Bone marrow (tissue), 2 donors: ENCODE data around the gene PLN.

ENCODE experiments used
- DNase-seq, 2 donors: peaks; one replicate each; lab custom pipeline; 2025; lab: John Stamatoyannopoulos, UW

The PLN gene

GRCh38 chr6:118579786-118580185 is 31.7 kb downstream of the PLN start:
- no peak for DNase-seq

DNA sequence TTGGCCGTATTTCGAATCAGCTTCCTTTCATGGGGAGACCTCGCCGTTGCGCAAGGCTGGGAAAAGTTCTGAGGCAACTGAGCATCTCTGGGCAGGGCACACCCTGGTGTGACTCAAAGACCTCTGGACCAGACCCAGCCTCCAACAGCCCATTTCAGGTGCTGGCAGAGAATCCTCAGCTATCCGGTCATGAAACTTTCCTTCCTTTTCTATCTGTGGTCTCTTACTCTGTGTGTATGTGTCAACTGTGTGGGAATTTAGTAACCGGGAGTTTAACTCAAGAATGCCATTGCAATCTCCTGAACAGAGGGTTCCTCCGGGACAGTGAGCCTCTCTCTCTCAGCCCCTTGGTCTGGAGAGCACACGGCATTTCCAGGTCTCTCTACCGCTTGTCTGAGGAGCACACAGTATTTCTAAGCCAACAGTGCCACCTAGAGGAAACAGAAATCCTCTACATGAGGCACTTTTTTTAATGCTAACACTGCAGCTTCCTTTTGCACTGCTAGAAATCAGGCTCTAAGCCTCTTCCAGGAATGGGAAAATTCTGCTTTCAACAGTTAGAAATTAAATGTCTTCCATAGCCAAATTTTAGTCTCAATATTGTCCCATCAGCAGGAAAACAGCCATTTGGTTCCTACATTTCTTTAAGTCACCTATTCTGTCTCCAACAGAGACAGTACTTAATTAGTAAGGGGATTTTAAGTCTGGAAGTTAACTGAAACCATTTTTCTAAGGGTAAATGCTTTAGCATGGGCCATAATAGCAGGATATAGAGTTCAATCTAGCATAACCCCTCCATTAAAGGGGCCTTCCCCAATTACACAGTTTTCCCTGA is 32.7 kb downstream of the PLN start:
- peak in 1 of 2 donors; percentile 60 for DNase-seq

- DNase-seq = no peak
These were observed 33.4 kb downstream of the PLN start for GRCh38 chr6:118581489-118581959.

DNA sequence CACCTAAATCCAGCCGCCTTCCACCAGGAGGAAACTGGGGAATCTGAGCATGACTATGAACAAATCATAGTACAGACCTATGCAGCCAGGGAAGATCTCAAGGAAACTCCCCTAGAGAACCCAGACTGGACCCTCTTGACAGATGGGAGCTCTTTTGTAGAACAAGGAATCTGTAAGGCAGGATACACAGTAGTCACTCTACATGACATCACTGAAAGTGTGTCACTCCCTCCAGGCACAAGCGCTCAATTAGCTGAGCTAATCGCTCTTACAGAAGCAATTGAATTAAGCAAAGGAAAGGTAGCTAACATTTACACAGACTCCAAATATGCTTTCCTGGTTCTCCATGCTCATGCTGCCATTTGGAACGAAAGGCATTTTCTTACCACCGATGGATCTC is 36.8 kb downstream of the PLN start:
- DNase-seq = no peak

DNA sequence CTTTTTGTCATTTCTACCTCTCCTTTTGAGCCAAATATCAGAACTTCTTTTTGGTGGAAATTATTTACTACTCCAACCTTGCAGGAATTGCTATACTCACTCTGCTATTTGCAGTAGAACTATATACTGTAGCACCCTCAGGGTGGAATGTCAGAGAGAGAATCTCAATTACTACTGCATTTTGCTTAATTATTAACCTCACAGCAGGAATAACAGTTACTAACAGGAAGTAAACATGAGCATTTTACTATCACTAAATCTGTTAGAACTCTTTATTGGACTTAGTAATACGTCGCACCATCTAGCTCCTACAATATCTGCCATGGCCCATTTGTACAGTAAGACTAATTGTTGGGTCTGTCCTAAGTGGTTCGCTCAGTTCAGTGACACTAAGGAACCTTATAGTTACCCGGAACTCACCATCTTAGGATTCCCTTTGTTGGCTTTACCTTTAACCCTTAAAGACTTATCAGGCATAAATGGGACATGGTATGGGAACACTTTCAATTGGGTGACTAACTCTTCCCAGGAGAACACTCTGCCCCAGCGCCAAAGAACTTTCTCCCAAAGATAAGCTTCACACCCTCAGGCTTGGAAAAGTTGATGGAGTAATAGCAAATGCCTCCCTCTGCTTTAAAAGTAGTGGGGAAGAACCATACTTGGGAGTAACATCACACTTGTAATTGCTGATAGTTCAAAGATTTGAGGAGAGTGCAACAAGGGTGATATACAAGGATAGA is 38.8 kb downstream of the PLN start:
- no peak for DNase-seq

GRCh38 chr6:118588626-118589025 is 40.5 kb downstream of the PLN start:
- no peak for DNase-seq

GRCh38 chr6:118589186-118589585 is 41.1 kb downstream of the PLN start:
- DNase-seq = no peak

GRCh38 chr6:118589649-118590365 is 41.7 kb downstream of the PLN start:
- DNase-seq = no peak

DNA sequence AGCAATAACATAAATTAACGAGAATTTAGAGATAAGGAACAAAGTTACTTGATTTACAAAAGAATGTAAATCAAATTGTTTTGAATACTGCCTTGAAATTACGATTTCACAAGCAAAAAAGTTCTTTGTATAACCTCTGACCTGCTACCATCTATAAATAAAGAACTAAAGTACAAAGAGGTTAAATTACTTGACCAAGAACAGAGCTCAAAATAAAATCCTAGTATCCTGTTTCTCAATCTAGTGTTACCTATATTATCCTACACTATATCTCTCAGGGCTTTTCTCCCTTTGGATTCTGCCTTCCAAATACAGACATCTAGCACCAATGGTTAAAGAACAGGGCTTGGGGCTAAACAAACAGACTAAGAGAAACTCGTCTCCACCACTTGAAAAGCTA is 43.8 kb downstream of the PLN start:
- DNase-seq = no peak

- DNase-seq = no peak
These were observed 46.8 kb downstream of the PLN start for GRCh38 chr6:118594877-118595276.

GRCh38 chr6:118596774-118597320 is 48.8 kb downstream of the PLN start:
- DNase-seq = no peak

- no peak for DNase-seq
These were observed 49.5 kb downstream of the PLN start for GRCh38 chr6:118597636-118598035.

DNA sequence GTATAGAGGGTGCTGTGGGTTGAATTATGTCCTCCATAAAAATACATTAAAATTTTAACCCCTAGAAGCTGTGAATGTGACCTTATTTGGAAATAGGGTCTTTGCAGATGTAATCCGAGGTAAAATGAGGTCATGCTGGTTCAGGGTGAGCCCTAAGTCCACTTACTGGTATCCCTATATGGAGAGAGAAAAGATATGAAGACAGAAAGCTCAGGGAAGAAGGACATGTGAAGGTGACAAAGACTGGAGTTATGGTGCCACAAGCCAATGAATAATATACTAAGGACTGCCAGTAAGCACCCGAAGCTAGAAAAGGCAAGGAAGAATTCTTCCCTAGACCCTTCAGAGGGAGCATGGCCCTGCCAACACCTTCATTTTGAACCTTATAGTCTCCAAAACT is 50.2 kb downstream of the PLN start:
- DNase-seq = no peak

GRCh38 chr6:118602300-118602699 is 54.2 kb downstream of the PLN start:
- DNase-seq = no peak

DNA sequence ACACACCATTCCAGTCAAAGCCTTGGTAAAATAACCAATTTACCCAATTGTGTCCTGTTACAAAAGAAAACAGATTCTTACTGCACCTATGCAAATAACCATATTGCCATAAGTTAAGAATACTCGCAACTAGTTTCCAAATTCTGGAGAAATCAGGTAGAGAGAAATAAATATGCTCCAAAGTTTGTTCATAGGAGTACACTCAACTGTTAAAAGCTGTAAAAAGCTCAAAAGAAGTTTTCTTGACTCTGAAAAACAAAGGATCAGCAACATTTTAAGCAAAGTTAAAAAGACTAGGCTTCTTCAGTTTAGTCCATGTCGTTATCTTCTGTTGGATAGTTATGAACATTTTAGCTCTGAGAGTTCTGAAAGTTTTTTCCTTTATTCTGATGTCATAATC is 55.3 kb downstream of the PLN start:
- no peak for DNase-seq

DNA sequence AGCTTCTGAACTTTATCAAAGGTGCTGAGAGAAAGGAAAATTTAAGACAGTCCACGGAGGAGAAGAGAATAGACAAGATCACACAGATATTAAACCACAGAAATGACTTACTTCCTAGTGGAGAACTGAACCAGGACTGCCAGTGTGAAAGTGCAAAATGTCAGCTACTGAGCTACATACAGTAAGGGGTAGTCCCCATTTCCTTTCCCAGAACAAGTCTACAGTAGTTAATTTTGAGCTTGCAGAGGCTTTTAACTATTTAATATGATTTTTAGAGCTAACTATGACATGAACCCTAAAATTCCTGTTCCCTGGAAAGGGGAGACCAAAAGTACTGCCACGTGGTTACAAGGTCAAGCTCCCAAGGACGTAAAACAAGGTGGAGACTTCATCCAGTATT is 58.2 kb downstream of the PLN start:
- no peak for DNase-seq

DNA sequence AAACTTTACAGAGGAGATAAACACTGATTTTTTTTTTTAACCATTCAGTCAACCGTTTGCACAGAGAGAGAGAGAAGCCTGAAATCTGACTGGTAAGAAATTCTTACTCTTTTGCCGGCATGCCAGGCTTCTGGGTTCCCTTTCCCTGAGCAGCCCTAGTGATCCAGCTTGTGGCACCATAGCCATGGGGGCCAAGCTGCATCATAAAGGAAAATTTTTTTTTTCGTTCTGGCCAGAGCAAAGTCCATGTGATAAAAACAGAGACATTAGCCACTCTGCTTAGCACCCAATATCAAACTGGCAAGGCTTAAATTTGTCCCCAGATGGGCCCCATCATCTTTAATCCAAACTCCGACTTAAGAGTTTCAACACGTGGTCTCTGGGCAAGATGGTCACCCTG is 58.8 kb downstream of the PLN start:
- no peak for DNase-seq
